Right lobe of liver (tissue), 6 donors: ENCODE data around the gene PCDHA8. TPM values are rescaled to one million over a fixed set of nuclear protein-coding genes. Genes with fewer than 3 reads are reported as not detected.
A peak's percentile ranks its signal among the peaks of the same experiment; 100 is the strongest.
"Not testable (repeated sequence)": the region's sequence is repeated elsewhere in the genome, so short reads cannot be mapped to it uniquely, and the experiment has no call there.

Experiments used
- ATAC-seq, 4 donors: fragments of 200-7000 bp; cut with Tn5 transposase; one replicate each; pipeline ENCODE4 v1.9.1; 2020; ENCODE audit warnings: mild to moderate bottlenecking in 4 of 4, moderate library complexity in 4 of 4
- DNase-seq, 3 donors: peaks; one replicate each; pipeline ENCODE4 v3.0.0-alpha.2; 2020
- H3K27ac ChIP-seq, 3 donors: fragments of 200-600 bp; one replicate each; pipeline ENCODE4 v1.8.0; 2022
- H3K27me3 ChIP-seq, 2 donors: fragments of 200-600 bp; one replicate each; pipeline ENCODE4 v1.8.0; 2022
- H3K36me3 ChIP-seq, 4 donors: fragments of 200-600 bp; sonication (generic) in 1 of 4; one replicate each; pipeline versions ENCODE4 v1.5.1 to v1.8.0; 2017 to 2022; ENCODE audit warnings: control low read depth in 1 of 4
- H3K4me1 ChIP-seq, 4 donors: fragments of 200-600 bp; sonication (generic) in 1 of 4; one replicate each; pipeline versions ENCODE4 v1.5.1 to v1.8.0; 2017 to 2022; ENCODE audit warnings: control low read depth in 1 of 4
- H3K4me3 ChIP-seq, 3 donors: fragments of 200-600 bp; one replicate each; pipeline ENCODE4 v1.8.0; 2022
- H3K9me3 ChIP-seq, 4 donors: fragments of 200-600 bp; sonication (generic) in 1 of 4; one replicate each; pipeline versions ENCODE4 v1.5.1 to v1.8.0; 2017 to 2022; ENCODE audit warnings: control low read depth in 1 of 4
- POLR2A ChIP-seq: fragments of 450-650 bp; IDR thresholded peaks from one replicate; pipeline ENCODE4 v1.6.1; 2017; ENCODE audit warnings: antibody characterized with exemption, mild to moderate bottlenecking
- WGBS: methylation state at CpG from one replicate; pipeline ENCODE4 v1.1.6; 2018; ENCODE audit warnings: low coverage, low lambda C conversion rate; ENCODE audit not compliant: insufficient coverage; ENCODE audit errors: missing lambda C conversion rate; 5-methylcytosine and 5-hydroxymethylcytosine counted together
- intact Hi-C, 2 donors: fragments of 100-400 bp; cut with DNase I; formaldehyde crosslinking; loops; one replicate each; pipeline versions ENCODE4 v1.11.2 to v1.14.1; 2022
- long read RNA-seq: library from polyadenylated mRNA; unstranded; transcript quantifications from one replicate; pipeline ENCODE4 v2.0.0, GENCODE V29; 2019
- total RNA-seq, 6 experiments: library from RNA; depleted of rRNA in 2 of 6; stranded (reverse); fragments of >200 nt in 2 of 6; fragmentation: NEBNext Ultra II Directional in 3 of 6; extraction: Animal tissue kit (Norgen Biotek cat#: 25700) in 3 of 6; gene quantifications; one replicate each; pipeline versions ENCODE4 v1.1.0 to v1.2.4, GENCODE V29; 2016 to 2023
- TF ChIP-seq, protein P1 (sequence below), 4 donors: fragments of 200-600 bp in 3 of 4; fragments of 450-650 bp in 1 of 4; IDR thresholded peaks; one replicate each; pipeline versions ENCODE4 v1.5.1 to v1.8.0; 2016 to 2022; ENCODE audit warnings: antibody characterized with exemption in 4 of 4, mild to moderate bottlenecking in 2 of 4
- donor health status: DM: no; HTN: yes; CAD: no.
- donor health status: DM: no; HTN: no; CAD: no.
- donor health status: DM: no; HTN: no; CAD: no.
- donor health status: DM: no; HTN: yes; CAD: no.
- donor health status: DM: no; HTN: yes; CAD: no.

PCDHA8 gene, protein sequence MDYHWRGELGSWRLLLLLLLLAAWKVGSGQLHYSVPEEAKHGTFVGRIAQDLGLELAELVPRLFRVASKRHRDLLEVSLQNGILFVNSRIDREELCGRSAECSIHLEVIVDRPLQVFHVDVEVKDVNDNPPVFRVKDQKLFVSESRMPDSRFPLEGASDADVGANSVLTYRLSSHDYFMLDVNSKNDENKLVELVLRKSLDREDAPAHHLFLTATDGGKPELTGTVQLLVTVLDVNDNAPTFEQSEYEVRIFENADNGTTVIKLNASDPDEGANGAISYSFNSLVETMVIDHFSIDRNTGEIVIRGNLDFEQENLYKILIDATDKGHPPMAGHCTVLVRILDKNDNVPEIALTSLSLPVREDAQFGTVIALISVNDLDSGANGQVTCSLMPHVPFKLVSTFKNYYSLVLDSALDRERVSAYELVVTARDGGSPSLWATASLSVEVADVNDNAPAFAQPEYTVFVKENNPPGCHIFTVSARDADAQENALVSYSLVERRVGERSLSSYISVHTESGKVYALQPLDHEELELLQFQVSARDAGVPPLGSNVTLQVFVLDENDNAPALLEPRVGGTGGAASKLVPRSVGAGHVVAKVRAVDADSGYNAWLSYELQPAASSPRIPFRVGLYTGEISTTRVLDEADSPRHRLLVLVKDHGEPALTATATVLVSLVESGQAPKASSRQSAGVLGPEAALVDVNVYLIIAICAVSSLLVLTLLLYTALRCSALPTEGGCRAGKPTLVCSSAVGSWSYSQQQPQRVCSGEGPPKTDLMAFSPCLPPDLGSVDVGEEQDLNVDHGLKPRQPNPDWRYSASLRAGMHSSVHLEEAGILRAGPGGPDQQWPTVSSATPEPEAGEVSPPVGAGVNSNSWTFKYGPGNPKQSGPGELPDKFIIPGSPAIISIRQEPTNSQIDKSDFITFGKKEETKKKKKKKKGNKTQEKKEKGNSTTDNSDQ
- total RNA-seq, result not detected
- long read RNA-seq, result 0 reads

DNA sequence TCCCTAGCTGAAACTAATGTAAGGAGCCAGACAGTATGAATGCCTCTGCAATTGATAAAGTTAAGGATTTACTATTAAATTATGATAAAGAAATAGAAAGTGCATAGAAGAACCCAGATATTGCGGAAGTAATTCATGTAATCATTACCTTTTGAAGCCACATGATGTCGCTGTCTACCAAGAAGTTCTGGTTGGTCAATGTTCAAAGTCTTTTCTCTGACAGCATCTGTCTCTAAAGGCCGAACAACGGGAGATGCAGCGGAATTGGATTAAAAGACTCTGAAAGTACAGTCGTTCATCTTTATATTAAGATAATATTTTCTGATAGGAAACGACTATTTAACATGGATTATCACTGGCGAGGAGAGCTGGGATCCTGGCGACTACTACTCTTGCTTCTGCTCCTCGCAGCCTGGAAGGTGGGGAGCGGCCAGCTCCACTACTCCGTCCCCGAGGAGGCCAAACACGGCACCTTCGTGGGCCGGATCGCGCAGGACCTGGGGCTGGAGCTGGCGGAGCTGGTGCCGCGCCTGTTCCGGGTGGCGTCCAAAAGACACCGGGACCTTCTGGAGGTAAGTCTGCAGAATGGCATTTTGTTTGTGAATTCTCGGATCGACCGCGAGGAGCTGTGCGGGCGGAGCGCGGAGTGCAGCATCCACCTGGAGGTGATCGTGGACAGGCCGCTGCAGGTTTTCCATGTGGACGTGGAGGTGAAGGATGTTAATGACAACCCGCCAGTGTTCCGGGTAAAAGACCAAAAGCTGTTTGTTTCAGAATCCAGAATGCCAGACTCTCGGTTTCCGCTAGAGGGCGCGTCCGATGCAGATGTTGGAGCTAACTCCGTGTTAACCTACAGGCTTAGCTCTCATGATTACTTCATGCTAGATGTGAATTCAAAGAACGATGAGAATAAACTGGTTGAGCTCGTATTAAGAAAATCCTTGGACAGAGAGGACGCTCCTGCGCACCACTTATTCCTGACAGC, at the start of gene PCDHA8:
Gene PCDHA8 (plus strand): TSS at position 210 of the 985 bp plus-strand sequence. CDS start 135 bp downstream, at position 345.
- intact Hi-C loops, result no loop called here

DNA sequence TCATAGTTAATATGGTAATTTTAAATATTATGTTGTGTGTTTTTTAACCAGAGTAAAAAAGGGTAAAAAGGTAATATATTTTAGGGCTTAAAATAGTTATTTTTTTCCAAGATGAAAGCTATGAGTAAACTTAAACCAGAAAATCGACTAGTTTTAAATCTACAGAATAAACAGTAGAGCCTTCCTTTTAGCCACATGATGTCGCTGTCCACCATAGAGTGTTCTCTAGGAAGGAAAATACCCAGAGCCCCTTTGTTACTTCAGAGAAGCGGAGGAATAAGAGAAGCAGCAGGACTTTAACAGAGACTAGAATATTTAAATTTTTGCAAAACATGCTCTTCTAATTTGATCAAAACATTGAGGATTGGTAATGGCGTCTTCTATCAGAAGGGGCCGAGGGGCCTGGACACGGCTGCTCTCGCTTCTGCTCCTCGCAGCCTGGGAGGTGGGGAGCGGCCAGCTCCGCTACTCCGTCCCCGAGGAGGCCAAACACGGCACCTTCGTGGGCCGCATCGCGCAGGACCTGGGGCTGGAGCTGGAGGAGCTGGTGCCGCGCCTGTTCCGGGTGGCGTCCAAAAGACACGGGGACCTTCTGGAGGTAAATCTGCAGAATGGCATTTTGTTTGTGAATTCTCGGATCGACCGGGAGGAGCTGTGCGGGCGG, 46.3 kb upstream of the PCDHA8 start, which contains the start of gene PCDHA2:
Gene PCDHA2 (plus strand): TSS at position 258 of the 664 bp plus-strand sequence.
- Histone ChIP-seq H3K4me3 (no peak within 1 kb of the TSS), H3K27ac (no peak within 1 kb of the TSS), H3K27me3 (peaks cover 0 to 5% of the 10 kb centered on the region in 2 donors), H3K36me3 (no peaks in the 10 kb centered on the region), H3K4me1 (no peaks in the 10 kb centered on the region), H3K9me3 (peaks cover 0 to 5% (median 2%) of the 10 kb centered on the region in 4 donors)
- ATAC-seq (no peak), DNase-seq (no peak)
- TF ChIP-seq, protein P1, sequence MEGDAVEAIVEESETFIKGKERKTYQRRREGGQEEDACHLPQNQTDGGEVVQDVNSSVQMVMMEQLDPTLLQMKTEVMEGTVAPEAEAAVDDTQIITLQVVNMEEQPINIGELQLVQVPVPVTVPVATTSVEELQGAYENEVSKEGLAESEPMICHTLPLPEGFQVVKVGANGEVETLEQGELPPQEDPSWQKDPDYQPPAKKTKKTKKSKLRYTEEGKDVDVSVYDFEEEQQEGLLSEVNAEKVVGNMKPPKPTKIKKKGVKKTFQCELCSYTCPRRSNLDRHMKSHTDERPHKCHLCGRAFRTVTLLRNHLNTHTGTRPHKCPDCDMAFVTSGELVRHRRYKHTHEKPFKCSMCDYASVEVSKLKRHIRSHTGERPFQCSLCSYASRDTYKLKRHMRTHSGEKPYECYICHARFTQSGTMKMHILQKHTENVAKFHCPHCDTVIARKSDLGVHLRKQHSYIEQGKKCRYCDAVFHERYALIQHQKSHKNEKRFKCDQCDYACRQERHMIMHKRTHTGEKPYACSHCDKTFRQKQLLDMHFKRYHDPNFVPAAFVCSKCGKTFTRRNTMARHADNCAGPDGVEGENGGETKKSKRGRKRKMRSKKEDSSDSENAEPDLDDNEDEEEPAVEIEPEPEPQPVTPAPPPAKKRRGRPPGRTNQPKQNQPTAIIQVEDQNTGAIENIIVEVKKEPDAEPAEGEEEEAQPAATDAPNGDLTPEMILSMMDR (IDR thresholded peaks at IDR 0.05), result no peak
- TF ChIP-seq POLR2A, result no peak
- 15% methylated on average over 17 of the region's 27 CpGs for WGBS
- intact Hi-C loops, result no loop called here

More for the DNA sequence above, at the start of gene PCDHA8:
- Histone ChIP-seq H3K4me1 (no peaks in the 10 kb centered on the region), H3K9me3 (no peaks in the 10 kb centered on the region), H3K27ac (no peak within 1 kb of the TSS), H3K36me3 (no peaks in the 10 kb centered on the region), H3K4me3 (no peak within 1 kb of the TSS), H3K27me3 (no peaks in the 10 kb centered on the region)
- ATAC-seq, result no peak
- TF ChIP-seq, protein P1 (IDR thresholded peaks at IDR 0.05), result peak in 1 of 4 donors; percentile 15
- no peak for TF ChIP-seq POLR2A
- DNase-seq, result no peak
- WGBS, result 20% methylated on average over 28 of the region's 47 CpGs

DNA sequence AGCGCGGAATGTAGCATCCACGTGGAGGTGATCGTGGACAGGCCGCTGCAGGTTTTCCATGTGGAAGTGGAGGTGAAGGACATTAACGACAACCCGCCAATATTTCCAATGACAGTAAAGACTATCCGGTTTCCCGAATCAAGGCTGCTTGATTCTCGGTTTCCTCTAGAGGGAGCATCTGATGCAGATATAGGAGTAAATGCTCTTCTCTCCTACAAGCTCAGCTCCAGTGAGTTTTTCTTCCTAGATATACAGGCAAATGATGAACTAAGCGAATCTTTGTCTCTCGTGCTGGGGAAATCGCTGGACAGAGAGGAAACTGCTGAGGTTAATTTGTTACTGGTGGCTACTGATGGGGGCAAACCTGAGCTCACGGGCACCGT, 45.7 kb upstream of the PCDHA8 start:
- peaks cover 0 to 5% of the 10 kb centered on the region in 2 donors for H3K27me3 ChIP-seq
- H3K36me3 ChIP-seq, result no peaks in the 10 kb centered on the region
- no peaks in the 10 kb centered on the region for H3K4me1 ChIP-seq
- DNase-seq (no peak), ATAC-seq (no peak)
- intact Hi-C loops, result no loop called here
- WGBS, result 14% methylated on average over 15 of the region's 15 CpGs
- TF ChIP-seq, protein P1 (IDR thresholded peaks at IDR 0.05), result no peak
- TF ChIP-seq POLR2A, result no peak
- peaks cover 0 to 5% (median 2%) of the 10 kb centered on the region in 4 donors for H3K9me3 ChIP-seq
- no peak overlapping the region for H3K4me3 ChIP-seq
- H3K27ac ChIP-seq, result no peak overlapping the region

DNA sequence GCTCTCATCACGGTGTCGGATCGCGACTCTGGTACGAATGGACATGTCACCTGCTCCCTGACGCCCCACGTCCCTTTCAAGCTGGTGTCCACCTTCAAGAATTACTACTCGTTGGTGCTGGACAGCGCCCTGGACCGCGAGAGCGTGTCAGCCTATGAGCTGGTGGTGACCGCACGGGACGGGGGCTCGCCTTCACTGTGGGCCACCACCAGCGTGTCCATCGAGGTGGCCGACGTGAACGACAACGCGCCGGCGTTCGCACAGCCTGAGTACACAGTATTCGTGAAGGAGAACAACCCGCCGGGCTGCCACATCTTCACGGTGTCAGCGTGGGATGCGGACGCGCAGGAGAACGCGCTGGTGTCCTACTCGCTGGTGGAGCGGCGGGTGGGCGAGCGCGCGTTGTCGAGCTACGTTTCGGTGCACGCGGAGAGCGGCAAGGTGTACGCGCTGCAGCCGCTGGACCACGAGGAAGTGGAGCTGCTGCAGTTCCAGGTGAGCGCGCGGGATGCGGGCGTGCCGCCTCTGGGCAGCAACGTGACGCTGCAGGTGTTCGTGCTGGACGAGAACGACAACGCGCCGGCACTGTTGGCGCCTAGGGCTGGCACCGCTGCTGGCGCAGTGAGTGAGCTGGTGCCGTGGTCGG, 44.8 kb upstream of the PCDHA8 start:
- DNase-seq, result peak in 1 of 3 donors; percentile 46
- H3K4me1 ChIP-seq, H3K27ac ChIP-seq, H3K9me3 ChIP-seq, intact Hi-C loops, ATAC-seq, H3K27me3 ChIP-seq, H3K4me3 ChIP-seq, H3K36me3 ChIP-seq: not testable (repeated sequence)
- WGBS, result 71% methylated on average over 21 of the region's 72 CpGs
